Activated effector memory CD4-positive, alpha-beta T cell treated with anti-CD3 and anti-CD28 coated beads, Interleukin-2, amount 50 U/mL, for 16 hours (primary cell): ENCODE results near the gene PROSER2.
"Not testable (repeated sequence)": the region's sequence is repeated elsewhere in the genome, so short reads cannot be mapped to it uniquely, and the experiment has no call there.

Source experiments
- DNase-seq: peaks from one replicate; pipeline ENCODE4 v3.0.0-alpha.2; 2020

Gene PROSER2

DNA sequence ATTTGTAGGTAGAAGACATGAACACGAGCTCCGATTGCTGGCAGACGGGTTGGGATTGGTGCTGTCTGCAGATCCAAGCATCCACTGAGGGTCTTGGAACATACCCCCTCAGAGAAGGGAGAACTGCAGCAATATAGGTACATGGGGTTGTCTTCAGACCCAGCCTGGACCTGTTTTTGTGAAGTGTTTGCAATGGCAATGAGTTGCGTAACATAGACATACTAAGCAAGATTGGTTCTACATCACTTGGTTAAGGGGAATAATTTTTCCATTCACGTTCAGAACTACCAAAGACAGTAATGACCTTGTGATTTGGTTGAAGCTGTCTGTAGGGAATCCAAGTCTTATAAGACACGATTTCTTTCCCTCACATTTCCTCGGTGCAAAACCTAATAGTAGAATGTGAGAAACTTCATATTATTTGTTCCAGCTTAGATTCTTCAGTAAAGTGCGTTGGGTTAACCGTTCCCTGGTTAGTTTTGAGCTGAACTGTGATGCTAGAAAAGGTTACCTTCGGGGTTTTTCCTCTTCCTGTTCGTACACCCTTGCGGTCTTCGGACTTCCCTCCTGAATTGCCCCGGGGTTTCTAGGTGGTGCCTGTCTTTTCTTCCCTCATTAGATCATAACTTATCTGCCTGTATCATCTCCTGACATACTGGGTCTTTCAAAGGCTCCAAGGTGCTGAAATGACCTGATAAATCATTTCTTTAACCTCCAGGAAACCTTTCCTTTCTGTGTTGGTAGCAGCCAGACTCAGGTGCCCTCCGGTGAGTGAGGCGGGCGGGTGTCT lies 14.4 kb downstream of the PROSER2 start:
- DNase-seq: no peak

DNA sequence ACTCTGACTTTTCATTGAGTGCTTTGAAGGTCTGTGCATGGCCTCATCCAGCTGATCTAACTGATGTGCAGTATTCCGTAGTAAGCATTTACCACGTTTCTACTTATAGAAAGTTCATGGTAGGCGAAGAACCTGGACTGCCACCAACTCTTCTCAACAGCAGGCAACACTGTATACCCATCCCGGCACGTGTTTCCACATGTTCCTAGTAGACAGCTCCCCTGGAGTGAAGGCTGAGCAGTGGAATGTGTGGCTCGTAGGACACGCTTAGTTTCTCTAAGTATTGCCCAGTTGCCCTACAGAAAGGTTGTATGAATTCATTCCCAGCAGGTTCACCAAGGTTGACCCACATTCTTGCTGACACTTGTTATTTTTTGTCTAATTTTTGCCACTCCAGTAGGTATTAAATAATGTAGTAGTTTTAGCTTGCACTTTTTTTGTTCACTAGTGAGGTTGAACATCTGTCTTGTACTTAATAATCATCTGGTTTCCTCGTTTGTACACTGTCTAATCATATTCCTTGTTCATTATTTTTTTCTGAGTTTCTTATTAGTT lies 15.2 kb downstream of the PROSER2 start:
- no peak for DNase-seq

DNA sequence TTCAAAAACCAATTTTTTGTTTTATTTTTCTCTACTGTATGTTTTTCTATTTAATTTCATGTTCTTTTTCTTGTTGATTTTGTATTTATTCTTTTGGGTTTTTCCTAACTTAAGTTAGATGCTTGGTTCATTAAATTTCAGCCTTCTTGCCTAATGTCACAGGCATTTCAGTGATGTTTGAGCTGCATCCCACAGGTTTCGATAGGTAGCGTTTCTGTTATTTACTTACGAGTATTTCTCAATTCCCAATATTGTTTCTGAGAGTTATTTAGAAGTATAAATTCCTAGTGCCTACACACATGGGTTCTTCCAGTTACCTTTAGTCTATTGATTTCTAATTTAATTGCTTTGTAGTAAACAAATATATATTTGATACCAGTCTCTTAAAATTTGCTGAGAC lies 18.2 kb downstream of the PROSER2 start:
- no peak for DNase-seq

DNA sequence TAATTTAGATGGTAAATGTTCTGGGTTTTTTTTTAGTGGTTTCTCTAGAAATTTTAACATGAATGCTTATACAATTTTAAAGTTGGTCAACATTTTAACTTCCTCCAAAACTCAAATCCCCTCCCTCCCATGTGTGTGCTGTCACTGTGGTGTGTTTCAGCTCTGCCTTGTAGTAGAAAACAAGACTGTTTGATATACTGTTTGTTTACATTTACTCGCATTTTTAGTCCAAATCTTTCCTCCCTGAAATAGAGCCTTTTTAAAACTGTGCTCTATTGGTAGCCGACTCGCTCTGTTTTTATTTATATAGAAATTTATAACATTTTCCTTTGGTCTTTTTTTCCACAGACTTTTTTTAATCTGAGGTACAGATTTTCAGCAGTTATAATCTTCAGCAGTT lies 19.3 kb downstream of the PROSER2 start:
- DNase-seq: no peak

DNA sequence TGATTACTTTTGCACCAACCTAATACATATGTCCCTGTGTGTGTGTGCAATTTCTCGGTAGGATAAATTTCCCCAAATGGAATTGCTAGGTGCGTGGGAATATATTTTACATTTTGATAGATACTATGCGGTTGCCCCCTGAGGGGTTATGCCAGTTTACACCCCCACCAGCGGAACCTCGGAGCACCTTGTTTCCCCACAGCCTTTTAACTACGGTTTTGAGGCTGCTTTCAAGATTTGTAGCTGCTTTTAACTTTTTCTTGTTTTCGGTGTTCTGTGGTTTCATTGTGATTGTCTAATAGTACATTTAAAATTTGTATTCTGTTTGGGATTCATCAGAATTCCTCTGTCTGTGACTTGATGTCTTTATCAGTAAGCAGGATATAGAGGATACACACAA lies 22.0 kb downstream of the PROSER2 start:
- no peak for DNase-seq

DNA sequence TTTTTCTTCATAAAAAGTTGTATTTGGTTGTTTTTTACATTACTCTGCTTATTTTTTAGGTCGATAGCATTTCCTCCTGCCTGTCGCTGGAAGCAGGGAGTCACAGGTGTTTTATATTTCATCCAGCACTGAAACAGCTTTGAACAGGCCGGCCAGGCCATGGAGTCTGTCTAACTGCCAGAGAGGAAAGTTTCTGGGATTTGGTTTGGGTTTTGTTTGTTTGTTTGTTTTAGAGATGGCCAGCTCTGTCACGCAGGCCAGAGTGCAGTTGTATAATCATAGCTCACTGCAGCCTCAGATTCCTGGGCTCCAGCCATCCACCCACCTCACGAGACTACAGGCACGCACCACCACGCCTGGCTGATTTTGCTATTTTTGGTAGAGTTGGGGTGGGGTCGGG lies 23.4 kb downstream of the PROSER2 start:
- DNase-seq: no peak

DNA sequence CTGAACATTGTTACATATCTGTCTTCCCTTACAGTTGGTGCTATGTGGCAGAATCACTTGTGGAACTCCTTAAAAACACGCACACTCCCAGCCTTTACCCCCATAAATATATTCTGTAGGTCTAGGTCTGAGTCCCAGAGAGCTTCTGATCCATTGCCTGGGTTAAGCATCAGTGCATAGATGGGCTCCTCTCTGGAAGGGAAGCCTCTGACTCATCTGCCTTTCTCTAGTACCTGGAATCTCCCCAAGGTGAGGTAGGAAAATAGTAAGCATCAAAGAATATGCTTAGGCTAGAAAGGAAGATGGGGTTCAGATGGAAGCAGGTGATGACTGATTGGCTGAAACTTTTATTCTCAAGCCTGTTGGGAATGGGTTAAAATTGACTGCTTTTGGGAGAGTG lies 26.1 kb downstream of the PROSER2 start:
- DNase-seq: no peak

DNA sequence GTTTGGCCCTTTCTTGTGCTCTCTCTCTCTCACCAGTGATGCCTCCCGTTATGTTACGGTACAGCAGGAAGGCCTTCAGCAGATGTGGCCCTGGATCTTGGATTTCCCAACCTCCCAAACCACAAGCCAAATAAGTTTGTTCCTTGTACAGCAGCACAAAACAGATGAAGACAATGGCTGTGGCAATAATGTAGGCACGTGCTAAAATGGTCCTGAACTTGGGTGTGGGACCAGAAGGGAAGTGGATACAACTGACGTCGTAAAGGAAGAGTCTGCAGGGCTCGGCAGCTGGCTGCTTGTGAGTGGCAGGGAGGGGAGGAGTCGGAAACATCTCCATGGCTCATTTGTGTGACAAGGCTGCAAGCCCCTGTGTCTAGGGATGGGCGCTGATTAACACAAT lies 26.8 kb downstream of the PROSER2 start:
- no peak for DNase-seq

DNA sequence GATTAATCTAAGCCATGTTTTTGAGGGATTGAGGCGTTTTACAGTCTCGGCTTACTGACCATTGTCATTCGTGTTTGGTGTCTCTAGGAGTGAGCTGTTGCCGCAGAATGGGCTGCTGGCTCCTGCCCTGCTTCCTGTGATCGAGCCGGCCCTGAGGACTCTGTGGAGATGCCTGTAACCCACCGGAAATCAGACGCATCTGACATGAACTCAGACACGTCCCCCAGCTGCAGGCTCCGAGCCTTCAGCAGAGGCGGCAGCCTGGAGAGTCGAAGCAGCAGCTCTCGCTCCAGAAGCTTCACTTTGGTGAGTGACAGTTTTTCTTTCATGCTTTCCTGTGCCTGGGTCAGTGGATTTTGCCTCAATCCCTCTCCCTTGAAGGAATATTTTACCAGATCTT lies 28.8 kb downstream of the PROSER2 start:
- DNase-seq: no peak

DNA sequence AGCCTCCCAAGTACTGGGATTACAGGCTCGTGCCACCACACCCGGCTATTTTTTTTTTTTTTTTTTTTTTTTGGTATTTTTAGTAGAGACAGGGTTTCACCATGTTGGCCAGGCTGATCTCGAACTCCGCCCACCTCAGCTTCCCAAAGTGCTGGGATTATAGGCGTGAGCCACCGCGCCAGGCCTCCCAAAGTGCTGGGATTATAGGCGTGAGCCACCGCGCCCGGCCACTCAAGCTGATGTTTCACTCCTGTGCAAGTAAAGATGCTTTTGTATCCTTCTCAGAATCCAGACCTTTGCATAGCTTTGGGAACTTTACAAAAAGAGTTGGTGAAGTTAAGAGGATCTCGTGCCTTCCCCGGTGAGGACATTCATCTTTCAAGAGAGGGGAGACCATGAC lies 29.5 kb downstream of the PROSER2 start:
- DNase-seq: not testable (repeated sequence)

DNA sequence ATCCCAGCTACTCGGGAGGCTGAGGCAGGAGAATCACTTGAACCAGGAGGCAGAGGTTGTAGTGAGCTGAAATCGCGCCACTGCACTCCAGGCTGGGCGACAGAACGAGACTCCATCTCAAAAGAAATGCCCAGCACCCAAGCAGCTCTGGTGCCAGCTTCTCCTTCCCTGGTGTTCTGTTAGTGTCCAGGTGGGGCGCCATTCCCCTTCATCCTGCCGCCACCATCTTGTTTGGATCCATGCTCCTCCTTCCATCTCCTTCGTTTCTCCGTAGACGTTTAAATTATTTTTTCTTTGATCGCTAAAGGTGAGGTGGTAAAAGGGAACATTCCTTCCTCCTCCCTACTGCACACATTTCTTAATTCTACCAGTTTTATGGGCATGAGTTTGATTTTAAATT lies 30.3 kb downstream of the PROSER2 start:
- no peak for DNase-seq

DNA sequence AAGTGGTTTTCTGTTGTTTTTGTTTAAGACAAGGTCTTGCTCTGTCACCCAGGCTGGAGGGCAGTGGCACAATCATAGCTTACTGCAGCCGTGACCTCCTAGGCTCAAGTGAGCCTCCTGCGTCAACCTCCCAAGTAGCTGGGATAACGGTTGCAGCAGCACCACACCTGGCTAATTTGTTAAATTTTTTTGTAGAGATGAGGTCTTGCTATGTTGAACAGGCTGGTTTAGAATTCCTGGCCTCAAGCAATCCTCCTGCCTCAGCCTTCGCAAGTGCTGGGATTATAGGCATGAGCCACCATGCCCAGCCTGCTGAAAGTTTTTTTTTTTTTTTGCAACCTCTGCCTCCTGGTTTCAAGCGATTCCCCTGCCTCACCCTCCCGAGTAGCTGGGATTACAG lies 31.1 kb downstream of the PROSER2 start:
- DNase-seq: no peak

DNA sequence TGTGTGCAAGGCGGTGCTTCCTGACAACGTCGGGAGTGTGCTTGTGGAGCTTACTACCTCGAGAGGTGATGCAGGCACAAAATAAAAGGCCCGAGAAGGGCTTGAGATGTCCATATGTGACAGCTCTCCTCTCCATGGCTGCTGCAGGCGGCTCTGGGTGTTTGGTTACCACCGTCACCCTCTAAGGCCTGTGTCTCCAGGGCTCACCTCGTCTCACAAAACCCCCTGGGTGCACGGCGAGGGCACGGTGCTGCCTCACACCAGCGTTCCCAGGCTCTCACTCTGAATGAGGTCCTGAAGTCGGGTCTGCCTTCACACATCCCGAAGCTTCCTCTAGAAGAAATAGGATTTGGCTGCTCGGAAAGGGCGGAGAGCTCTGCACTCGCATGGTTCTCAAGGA lies 32.9 kb downstream of the PROSER2 start:
- no peak for DNase-seq

DNA sequence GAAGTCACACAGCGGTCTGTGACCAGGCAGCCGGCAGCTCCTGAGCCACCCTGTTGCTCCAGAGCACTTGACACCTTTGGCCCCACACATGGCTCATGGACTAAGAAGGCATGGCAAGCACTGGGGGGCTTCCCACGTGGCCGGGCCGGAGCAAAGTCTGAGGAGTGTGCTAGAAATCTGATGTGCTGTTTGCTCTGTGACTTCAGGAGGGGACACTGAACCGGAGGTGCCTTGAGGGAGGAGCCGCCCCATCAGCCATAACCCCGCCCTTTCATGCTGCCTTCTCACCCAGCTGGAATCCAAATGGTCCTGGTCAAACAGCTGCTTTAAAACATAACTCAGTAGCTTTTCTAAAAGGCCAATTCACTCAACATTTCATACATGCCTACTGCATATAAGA lies 33.5 kb downstream of the PROSER2 start:
- DNase-seq: no peak

DNA sequence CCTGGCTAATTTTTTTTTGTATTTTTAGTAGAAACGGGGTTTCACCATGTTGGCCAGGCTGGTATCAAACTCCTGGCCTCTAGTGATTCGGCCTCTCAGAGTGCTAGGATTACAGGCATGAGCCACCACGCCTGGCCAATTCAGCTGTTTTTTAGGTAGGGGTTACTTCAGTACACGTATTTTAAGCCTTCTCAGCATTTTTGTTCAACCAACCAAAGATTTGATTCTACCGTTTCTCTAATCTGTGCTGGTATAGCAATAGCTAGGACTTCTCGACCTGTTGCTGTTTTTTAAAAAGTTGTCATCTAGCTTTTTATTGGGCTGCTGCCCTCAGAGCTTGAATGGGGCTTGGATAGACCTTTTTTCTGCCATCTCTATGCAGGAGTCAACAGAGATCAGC lies 34.9 kb downstream of the PROSER2 start:
- DNase-seq: no peak

DNA sequence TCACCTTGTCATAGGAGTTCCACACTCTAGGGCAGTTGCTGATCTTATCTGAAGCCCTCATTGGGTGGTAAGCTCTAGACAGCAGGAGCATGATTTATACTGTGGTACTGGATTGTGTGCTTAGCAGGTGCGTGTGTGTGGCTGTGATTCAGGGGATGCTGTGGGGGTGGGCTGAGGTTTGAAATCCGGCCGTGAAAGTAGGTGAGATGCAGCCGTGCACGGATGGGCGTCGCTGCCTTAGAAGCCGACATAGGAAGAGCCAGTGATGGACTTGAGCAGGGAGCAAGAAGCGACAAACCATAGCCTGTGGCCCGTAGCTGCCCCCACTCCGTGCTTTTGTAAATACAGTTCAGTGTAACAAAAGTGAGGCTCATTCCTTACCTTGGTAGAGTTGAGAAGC lies 38.2 kb downstream of the PROSER2 start:
- no peak for DNase-seq

DNA sequence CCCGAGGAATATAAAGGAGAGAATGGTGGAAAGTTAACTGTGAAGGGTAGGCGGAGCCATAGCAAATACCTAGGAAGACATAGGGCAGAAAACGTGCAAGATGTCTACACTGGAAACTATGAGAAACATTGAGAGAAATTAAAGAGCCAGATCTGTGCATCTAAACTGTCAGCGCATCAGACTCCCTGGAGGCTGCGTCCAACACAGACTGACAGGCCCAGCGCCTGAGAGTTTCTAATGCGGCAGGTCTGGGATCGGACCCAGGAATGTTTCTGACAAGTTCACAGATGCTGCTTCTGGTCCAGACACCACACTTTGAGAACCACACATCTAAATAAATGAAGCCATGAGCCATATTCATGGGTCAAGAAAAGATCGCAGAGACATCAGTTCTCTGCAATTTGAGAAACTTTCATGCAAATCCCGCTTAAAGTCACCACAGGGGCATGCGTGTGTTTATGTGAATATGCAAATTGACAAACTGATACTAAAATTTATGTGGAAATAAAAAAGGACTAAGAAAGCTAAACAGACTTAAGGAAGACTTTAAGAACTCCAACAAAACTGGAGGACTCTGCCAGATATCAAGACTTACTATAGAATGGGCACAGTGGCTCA lies 38.8 kb downstream of the PROSER2 start:
- no peak for DNase-seq

DNA sequence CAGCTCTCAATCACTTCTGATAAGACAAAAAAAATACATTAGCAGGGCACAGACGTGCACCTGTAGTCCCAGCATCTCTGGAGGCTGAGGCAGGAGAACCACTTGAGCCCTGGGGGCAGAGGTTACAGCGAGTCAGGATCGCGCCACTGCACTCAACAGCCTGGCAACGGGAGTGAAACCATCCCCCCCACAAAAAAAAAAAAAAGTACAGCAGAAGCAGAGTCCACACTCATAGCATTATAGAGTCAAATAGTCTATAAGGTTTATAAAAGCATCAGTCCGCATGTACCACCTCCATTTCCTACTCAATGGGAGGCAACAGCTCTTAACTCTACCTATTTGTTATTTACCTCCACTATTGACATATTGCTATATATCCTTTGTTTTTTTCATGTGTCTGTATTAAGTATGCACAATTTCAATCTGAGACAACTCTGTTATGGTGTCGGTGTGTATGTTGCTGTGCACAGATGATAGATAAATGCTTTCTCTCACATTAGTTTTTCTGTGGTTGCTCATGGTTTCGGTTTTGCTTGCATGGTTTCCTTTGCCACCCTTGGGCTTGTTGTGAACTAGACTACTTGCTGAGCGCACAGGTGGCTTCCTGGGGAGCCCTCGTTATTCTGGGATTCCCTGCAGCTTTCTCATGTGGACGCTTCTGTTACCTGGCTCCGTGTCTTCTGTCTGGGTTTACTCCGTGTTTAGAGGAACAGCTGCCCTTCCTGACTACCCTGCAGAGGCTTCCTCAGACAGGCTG lies 40.4 kb downstream of the PROSER2 start:
- DNase-seq: peak; percentile 80

DNA sequence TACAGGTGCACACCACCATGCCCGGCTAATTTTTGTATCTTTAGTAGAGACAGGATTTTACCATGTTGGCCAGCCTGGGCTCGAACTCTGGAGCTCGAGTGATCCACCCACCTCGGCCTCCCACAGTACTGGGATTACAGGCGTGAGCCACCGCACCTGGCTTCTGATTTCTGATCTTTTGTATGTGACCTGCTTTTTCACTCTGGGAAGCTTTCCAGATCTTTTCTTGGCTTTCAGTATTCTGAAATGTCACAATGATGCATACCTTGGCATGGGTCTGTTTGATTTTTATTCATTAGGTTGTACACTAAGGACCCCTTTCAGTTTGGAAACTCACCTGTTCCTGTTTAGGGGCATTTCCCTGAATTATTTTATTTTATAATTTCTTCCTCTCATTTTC lies 41.6 kb downstream of the PROSER2 start:
- DNase-seq: no peak

DNA sequence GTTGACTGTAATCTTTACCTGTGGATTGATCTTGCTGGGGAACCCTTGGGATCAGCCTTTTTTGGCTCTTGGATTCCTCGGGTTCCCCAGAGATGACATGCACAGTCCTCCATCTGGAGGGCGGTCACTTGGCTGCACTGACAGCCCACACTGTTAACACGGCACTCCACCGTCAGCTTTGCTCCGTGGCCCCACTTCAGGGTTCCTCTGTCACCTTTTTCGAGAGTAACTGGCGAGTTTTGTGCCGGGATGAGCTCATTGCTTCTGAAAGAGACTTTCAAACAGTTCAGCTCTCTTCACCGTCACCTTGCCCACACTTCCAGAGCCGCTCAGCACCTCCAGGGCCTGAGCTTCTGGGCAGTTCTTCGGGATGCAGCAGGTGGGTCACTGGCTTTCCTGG lies 42.4 kb downstream of the PROSER2 start:
- no peak for DNase-seq

DNA sequence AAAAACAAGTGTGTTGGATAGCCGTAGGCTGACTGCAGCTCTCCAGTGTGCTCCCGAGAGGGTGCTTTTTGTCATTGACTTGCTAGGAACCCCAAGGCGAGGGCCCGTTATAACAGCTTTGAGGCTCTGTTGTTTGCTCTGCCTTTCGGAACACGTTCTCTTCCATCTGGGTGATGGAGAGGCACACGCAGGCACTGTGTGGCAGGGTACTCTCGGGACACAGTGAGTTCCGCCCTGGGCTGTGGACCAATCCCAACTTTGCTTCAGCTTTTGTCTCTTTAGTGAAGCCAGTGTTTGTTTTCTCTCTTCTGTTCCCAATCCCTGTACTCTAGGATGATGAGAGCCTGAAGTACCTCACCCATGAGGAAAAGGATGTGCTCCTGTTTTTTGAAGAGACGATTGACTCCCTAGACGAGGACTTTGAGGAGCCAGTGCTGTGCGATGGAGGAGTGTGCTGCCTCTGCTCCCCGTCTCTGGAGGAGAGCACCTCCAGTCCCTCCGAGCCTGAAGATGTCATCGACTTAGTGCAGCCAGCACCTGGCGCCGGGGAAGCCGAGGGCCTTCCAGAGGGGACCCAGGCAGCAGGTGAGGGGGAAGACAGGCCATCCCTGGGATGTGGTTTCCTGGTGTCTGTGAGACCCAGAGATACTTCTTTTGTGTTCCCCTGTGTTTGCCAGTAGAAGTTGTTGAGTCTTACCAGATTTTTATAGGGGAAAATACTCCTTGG lies 43.2 kb downstream of the PROSER2 start:
- DNase-seq: no peak

DNA sequence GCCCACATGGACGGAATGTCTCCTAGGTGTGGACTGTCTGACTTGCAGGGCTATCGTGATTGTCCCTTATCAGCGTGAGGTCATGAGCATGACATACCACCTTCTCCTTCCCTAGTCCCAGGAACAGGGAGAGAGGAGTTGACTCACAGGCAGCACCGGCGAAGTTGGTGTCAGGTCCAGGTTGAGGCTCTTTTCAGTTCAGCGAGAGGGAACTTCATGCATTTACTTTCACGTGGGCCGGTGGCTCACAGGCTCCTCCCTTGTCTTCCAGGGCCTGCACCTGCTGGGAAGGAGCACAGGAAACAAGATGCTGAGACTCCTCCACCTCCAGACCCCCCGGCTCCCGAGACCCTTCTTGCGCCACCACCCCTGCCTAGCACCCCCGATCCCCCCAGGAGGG lies 46.1 kb downstream of the PROSER2 start:
- no peak for DNase-seq
